DMS53 (cell line): ENCODE results near the gene METTL4.
A peak's percentile ranks its signal among the peaks of the same experiment; 100 is the strongest.

Source experiments
- DNase-seq: peaks from one replicate; lab custom pipeline; 2025; lab: John Stamatoyannopoulos, UW

Gene METTL4, protein sequence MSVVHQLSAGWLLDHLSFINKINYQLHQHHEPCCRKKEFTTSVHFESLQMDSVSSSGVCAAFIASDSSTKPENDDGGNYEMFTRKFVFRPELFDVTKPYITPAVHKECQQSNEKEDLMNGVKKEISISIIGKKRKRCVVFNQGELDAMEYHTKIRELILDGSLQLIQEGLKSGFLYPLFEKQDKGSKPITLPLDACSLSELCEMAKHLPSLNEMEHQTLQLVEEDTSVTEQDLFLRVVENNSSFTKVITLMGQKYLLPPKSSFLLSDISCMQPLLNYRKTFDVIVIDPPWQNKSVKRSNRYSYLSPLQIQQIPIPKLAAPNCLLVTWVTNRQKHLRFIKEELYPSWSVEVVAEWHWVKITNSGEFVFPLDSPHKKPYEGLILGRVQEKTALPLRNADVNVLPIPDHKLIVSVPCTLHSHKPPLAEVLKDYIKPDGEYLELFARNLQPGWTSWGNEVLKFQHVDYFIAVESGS

DNA sequence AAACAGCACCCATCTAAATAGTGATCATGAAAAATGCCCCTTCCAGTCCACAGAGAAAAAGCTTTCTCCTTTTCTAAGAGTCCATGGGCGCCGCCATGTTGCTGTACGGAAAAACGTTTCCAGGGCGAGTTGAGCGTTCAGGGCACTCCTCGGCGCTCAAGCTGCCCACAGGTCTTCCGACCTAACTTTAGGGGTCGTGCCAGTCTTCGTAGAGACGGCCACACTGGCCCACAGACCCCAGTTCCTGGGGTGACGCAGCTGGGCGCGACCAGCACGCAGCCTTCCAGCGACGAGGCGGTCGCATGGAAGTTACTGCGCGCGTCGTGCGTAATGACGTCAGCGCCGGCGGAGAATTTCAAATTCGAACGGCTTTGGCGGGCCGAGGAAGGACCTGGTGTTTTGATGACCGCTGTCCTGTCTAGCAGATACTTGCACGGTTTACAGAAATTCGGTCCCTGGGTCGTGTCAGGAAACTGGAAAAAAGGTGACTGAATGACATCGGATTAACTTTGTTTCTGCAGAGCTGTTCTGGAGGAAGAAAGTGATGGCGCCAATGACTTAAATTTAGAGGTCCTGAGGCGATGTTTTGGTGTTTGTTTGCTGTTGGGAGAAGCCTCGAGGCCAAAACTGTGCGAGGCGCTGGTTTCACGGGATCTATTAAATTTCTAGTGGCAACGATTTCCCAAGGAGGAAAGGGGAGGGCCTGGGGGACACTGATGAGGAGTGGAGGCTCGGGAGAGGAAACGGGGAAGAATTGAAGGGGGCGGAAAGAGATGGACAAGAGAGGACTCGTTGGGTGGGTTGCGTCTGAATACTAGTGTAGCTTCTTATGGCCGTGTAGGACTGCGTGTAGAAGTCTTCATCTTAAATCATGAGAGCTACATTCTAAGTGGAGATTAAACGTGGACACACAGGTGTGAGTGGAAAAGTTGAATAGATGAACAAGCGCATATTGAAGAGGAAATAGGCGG is at the start of gene METTL4, which contains the start of gene NDC80:
TSS of gene METTL4 (minus strand) at position 306 of the 971 bp plus-strand sequence. CDS start 4,289 bp downstream, outside the sequence.
TSS of gene NDC80 (plus strand) at position 358 of the 971 bp plus-strand sequence. CDS start 1,429 bp downstream, outside the sequence.
- peak; percentile 98 for DNase-seq

DNA sequence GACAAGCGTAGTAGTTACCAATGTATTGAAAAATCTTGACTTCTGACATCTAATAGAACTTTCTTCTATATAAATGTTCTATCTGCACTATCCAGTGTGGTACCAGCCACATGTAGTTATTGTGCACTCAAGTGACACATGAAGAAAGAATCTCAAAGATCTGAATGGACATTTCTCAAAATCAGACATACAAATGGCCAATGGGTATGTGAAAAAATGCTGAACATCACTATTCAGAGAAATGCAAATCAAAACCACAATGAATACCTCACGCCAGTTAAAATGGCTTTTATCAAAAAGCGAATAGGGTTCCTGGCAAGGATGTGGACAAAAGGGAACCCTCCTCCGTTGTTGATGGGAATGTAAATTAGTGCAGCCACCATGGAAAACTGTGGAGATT is 46.7 kb upstream of the METTL4 start:
- DNase-seq: no peak

DNA sequence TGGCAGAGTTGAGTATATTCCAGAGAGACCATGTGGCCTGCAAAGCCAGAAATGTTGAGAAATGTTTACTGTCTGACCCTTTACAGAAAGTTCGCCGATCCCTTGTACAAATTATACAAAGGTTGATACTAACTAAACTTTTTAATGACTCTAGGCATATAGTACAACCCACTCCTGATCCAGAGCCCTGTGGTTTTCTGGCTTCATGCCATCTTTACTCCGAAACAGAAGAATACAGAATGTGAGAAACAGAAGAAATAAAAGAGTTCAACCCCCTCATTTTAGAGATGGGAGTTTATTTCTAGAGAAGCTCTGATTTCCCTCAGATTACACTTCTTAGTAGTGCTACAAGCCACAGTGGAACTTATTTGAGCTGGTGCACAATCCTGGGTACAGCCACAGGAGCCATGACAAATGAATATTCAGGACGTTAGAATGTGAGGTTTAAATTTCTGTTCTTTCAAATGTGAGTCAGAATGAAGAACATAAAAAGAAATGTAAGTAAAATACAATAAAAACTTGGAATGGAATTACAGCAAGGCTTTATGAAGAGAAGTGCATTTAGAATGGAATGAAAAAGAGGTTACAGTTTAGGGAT is 46.2 kb upstream of the METTL4 start:
- DNase-seq: no peak

DNA sequence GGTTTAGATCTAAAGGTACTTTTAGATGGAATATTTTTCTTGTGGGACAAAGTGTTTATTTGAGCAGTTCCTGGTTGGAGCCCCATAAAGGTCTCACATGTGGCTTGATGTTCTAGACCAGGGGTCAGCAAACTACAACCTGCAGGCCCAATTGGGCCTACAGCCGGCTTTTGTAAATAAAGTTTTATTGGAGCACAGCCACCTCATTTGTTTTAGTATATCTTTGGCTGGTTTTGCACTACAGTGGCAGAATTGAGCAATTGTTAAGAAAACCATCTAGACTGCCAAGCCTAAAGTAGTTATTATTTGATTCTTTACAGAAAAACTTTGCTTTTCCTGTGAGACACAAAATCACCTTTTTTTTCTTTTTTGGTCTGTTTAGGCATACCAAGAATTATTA is 41.7 kb upstream of the METTL4 start:
- no peak for DNase-seq

DNA sequence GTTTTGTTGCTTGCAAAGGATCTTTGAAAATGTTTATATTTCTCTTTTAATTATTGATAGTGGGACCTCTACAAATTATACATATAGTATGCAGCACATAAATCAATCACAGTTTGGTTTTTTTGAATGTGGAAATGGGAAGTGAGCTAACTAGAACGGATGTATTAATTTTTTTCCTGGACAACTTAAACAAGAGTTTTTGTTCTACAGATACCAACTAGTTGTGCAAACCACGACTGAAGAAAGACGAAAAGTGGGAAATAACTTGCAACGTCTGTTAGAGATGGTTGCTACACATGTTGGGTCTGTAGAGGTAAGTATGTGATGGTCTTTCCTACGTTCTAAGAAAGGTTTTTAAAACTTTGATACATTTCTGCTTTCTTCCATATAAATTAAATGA is 39.2 kb upstream of the METTL4 start:
- DNase-seq: no peak

DNA sequence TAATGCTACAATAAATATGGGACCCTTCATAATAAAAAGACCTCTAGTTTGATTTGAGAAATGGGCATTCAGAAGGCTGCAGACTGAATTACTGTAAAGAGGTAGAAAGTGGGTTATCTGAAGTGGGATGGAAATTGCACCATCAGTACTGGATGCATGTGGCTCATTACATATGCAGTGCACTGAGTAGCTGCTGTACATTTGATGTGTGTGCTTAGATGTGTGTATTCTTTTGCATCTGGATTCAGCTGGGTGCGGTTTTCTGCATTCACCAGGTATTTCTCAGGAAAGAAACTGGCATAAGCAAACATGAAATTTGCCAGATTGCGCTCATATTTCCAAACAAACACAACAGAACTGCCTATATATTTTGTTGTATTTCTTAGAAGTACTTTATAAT is 38.3 kb upstream of the METTL4 start:
- no peak for DNase-seq

DNA sequence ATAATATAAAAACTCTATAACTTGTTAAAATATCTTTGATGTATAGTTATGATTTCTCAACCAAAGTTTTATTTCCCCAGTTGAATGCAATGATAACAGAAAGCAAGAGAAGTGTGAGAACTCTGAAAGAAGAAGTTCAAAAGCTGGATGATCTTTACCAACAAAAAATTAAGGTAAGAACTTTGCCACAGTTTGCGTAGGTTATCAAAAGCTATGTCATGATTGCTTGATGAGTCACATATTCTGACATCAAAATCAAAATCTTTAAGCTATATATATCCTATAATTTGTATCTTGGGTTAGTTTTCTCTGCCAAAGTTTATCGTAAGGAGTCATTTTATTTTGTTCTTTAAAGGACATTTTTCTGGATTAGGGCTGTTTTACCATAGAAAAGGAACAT is 35.0 kb upstream of the METTL4 start:
- no peak for DNase-seq

DNA sequence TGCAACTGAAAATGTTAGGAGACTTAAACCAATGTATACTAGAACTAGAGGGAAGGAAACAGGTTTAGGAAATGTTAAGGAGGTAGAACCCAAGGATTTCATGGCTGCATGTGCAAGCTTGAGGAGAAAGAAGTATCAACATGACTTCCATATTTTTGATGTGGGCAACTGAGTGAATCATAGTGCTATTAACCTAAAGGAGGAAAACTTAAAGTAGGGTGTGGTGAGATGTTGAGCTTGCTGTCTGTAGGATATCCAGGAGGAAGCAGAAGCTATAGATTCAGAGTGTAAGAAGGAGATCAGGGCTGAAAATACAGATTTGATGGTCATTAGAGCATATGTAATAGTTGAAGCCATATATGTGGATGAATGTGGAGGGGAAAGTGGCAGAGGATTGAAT is 31.5 kb upstream of the METTL4 start:
- no peak for DNase-seq

DNA sequence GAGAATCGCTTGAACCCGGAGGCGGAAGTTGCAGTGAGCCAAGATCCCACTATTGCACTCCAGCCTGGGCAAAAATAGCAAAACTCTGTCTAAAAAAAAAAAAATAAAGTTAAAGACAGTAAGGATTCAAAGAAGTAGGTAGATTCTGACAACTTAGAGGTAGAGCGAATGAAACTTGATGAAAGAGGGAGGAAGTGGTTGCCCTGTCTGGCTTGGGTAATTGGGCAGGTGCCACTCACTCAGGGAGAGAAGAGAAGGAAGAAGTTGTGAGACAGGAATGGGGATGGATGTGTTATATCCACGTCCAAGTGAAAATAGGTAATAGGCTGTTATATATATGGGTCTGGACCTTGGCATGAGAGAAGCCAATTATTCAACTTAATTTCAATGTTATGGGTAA is 26.3 kb upstream of the METTL4 start:
- DNase-seq: no peak

DNA sequence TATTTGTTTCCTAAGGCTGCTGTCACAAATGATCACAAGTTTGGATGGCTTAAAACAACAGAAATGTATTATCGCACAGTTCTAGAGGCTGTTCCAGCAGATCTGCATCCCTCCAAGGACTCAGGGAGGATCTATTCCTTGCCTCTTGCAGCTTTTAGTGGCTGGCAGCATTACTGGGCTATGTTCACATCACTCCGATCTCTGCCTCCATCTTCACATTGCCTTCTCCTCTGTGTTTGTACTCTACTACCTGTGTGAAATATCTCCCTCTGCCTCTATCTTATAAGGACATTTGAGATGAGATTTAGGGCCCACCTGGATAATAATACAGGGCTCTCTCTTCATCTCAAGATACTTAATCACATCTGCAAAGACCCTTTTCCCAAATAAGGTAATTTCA is 19.0 kb upstream of the METTL4 start:
- DNase-seq: no peak

DNA sequence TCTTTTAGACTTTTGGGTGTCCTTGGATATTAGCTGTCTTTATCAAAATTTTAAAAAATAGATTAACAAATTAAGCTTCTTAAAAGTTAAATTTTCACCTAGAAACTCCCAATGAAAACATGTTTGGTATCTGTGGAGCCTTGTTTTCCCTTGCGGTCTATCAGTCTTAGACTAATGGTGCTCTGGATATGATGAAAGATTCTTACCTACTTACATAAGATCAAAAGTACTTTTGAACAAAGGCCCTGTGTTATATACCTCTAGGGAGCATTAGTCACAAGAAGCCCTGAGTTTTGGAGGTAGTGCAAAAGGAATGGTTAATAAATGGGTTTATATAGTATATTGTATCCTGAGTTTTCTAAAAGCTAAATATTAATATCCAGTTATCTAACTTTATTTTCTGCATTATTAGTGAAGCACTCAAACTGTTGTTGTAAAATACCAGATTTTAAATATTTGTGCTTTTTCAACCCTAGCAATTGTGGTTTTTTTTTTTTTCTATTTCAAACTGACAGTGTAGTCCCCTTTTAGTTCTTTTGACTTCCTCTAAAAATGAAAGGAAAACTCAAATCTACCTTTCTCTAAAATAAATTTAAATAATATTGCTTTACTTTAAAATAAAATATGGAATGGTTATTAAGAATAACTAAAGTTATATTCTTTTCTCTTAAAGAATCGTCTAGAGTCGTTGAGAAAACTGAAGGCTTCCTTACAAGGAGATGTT is 18.2 kb upstream of the METTL4 start:
- no peak for DNase-seq

DNA sequence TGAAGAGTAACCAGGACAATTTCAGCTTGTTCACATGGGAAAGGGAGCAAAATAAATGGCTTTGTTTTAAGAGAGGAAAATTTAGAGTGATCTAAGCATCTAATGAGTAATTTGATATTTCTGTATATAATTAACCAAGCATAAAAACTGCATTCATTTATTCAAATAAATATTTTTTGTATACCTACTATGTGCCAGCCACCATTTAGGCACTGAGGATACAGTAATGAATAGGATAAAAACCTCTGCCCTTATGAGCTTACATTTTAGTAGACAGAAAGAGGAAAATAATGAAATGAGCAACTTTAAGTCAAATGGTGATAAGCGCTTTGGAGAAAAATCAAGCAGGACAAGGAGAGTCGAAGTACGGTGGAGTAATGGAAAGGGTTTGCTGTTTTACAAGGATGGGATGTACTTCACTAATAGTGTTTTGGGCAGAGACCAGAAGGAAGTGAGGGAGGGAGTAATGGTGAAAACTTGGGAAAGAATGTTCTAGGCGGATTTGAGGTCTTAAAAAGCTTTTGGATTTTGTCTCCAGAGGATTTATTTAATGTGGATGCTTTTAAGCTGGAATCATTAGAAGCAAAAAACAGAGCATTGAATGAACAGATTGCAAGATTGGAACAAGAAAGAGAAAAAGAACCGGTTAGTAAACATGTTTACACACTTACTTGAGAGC is 17.5 kb upstream of the METTL4 start:
- no peak for DNase-seq

DNA sequence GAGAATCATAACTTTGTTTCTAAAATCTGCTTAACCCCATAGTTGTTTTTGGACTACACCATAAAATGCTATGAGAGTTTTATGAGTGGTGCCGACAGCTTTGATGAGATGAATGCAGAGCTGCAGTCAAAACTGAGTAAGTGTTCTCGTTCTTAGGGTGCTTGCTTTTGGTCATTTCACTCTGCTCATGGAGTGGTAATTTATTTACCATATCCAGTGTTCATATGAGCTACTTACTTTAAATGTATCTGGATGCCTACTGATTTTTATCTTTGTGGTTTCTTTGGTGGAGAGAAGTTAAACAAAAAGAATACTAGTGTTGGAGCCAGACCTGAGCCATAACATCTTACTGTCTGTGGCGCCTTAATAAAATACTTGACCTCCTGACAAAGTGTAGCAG is 16.5 kb upstream of the METTL4 start:
- DNase-seq: no peak

DNA sequence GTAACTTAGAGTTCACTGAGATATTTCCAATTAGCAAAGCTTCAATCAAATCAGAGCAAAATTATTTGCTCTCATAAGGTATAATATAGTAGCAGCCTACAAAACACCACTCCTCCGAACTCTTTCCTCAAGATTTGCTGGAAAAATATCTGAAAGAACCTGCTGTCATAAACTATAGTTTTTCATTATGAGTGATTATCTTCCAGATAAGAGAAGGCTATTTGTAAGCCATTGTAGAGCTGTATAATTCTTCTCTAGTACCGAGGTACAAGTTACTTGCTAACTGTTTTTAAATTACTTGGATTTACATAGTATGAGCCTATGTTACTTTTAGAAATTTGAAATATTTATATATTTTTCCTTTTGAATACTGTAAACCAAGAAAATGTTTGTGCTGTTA is 2.1 kb upstream of the METTL4 start:
- DNase-seq: no peak

DNA sequence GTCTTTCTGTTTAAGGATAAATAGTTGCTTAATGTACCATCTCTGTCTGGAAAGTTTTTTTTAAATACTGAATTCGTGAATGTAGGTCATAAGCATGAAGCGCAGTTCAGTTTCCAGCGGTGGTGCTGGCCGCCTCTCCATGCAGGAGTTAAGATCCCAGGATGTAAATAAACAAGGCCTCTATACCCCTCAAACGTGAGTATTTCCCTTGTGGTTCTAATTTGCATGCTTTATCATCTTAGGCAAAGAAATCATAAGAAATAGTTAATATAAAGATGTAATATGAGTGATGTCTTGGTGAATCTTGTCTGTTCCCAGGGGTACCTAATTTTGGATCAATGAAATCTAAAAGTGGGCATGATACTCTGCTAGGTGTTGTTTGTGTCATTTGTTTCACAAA is 1.6 kb upstream of the METTL4 start:
- peak; percentile 21 for DNase-seq

DNA sequence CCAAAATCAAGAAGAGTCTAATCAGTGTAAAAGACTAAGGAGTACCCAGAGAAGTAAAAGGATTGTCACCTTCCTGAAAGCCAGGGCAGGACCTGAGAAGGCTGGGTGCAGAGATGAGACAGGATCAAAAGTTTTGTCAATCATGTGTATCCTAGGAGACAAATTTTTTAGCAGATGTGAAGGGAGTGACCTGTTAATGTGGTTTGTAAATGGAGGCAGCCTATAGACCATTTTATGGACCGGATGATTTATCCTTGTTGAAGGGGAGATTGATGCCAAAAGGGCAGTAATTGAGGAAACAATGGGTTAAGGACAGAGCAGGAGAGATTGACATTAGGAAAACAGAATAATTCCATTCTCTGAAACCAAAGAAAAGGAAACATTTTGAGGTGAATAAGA is 865 bp upstream of the METTL4 start:
- DNase-seq: peak; percentile 67

DNA sequence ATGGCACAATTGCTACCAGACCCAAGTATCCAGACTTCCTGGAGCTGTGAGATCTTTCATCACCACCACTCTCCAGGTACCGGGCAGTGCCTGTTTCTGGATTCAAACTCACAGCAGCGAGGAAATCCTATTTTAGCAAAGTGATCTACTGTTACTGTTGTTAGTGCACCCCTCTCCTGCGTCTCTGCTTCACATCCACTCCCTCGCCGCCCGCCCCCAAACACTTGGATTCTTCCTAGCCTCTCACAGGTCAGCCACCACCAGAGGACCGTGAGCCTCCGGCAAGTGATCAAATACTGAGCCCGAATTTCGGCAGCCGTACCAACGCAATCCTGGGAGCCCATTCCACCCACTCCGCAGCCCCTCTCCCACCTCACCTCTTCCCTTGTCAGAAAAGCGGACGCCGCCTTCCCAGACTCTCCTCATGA is 519 bp downstream of the METTL4 start:
- DNase-seq: peak; percentile 90

DNA sequence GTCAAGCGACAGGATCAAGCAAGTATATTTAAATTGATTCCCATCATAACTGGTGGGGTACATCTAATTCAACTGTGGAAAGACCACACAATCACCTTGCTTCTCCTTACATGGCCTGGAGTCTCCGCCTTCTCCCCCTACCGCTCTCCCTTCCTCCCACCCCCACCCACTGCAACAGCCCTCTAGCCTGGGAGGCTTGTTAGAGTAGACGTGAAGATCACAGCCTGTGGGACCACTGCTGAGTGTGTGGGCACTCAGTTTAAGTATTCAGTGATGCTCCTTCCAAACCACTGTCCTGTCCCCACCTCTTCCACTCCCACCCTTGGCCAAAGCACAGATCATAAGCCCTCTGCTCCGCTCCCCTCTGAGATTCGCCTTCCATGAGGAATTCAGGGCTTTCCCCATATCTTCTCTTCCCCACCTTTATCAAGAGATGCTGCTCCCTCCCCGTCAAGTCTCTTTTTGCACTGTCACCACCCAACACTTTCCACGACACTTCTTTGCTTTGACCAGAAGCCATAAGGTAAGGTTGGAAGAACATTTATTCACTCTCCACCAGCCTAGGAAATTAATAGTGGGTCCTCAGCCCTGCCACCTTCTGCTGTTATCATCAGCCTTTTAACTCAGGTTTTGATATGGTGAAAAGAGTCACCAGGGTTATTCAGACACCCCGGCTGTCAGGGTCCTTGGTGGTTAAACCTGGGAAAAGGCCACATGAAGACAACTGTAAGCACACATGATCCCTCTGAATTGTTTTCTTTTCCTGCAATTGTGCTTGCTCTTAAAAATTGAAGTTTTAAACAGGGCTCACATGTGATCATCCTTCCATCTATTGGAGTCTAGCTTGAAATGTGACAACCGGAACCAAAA is 1.7 kb downstream of the METTL4 start:
- no peak for DNase-seq

DNA sequence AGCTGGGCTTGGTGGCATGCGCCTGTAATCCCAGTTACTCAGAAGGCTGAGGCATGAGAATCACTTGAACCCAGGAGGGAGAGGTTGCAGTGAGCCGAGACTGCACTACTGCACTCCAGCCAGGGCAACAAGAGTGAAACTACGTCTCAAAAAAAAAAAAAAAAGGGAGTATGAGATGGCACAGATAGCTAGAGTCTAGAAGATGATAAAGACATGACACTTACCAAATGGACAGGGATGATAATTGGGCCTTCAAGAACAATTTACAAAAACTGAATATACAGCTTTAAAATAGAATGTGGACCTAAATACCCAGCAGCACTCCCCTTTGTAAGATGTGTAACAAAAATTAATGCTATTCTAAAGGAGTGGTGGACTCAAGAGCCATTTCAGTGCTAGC is 2.7 kb downstream of the METTL4 start:
- no peak for DNase-seq

DNA sequence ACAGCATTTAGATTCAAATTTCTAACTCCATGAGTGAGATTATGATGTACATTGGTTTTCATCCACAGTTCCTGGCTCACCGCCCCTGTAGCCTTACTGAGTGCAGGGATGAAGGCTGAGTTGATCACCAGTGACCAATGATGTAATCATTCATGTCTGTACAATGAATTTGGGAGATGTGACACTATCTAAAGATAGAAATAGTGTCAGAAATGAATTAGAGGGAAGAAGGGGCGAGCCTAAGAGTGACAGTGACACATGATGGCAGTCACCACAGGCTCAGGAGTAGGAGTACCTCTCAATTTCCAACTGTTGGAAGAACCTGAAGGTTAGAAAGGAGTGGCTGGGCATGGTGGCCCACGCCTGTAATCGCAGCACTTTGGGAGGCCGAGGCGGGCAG is 3.2 kb downstream of the METTL4 start:
- DNase-seq: no peak
